Thyroid gland (tissue), 4 donors: ENCODE data around the gene RTTN.

Experiments used
- POLR2A ChIP-seq, 2 donors: fragments of 450-650 bp; IDR thresholded peaks; one replicate each; pipeline ENCODE4 v1.6.1; 2017; ENCODE audit warnings: antibody characterized with exemption in 2 of 2, mild to moderate bottlenecking in 2 of 2, moderate library complexity in 1 of 2
- TF ChIP-seq, protein P1 (sequence below), 6 experiments: fragments of 200-600 bp in 3 of 6; fragments of 450-650 bp in 3 of 6; sonication (generic) in 3 of 6; IDR thresholded peaks; one replicate each; pipeline ENCODE4 v1.5.1; 2016 to 2019; ENCODE audit warnings: antibody characterized with exemption in 6 of 6, mild to moderate bottlenecking in 2 of 6, inconsistent platforms in 1 of 6, moderate library complexity in 1 of 6

DNA sequence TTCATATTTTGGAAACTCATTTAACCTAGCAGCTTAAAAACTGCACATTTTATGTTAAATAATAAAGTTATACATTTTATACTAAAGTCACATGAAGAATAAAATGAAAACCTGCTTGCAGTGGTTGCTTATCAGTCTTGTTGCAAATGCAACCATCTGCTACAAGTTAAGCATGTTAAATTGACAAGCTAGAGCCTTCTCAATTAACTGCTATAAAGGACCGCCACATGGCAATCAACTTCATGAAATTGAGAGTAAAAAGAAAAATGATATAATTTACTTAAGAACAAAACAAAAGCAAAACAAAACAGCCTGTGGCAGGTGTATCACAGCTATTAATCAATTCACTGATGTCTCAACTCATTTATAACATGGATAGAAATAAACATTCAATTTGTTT lies 78.7 kb downstream of the RTTN start:
- TF ChIP-seq, protein P1, sequence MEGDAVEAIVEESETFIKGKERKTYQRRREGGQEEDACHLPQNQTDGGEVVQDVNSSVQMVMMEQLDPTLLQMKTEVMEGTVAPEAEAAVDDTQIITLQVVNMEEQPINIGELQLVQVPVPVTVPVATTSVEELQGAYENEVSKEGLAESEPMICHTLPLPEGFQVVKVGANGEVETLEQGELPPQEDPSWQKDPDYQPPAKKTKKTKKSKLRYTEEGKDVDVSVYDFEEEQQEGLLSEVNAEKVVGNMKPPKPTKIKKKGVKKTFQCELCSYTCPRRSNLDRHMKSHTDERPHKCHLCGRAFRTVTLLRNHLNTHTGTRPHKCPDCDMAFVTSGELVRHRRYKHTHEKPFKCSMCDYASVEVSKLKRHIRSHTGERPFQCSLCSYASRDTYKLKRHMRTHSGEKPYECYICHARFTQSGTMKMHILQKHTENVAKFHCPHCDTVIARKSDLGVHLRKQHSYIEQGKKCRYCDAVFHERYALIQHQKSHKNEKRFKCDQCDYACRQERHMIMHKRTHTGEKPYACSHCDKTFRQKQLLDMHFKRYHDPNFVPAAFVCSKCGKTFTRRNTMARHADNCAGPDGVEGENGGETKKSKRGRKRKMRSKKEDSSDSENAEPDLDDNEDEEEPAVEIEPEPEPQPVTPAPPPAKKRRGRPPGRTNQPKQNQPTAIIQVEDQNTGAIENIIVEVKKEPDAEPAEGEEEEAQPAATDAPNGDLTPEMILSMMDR (IDR thresholded peaks at IDR 0.05): no peak
- TF ChIP-seq POLR2A (IDR thresholded peaks at IDR 0.05): no peak
